Esophagus muscularis mucosa (tissue), 4 donors: Measurements from ENCODE around the gene PPP1R2.

Source experiments
- EP300 ChIP-seq: sonication (generic); formaldehyde crosslinking; IDR thresholded peaks from one replicate; pipeline ENCODE4 v1.6.1; 2017; ENCODE audit warnings: antibody characterized with exemption
- POLR2A ChIP-seq: fragments of 450-650 bp; IDR thresholded peaks from one replicate; pipeline ENCODE4 v1.6.1; 2017; ENCODE audit warnings: antibody characterized with exemption, moderate library complexity, mild to moderate bottlenecking, low read depth
- POLR2AphosphoS5 ChIP-seq, 2 donors: sonication (generic); formaldehyde crosslinking; IDR thresholded peaks; one replicate each; pipeline ENCODE4 v1.6.1; 2017; ENCODE audit warnings: antibody characterized with exemption in 2 of 2
- TF ChIP-seq, protein P1 (sequence below), 3 experiments: fragments of 200-600 bp in 2 of 3; fragments of 450-650 bp in 1 of 3; sonication (generic) in 2 of 3; IDR thresholded peaks; one replicate each; pipeline ENCODE4 v1.5.1; 2017 to 2019; ENCODE audit warnings: antibody characterized with exemption in 3 of 3, mild to moderate bottlenecking in 2 of 3, moderate library complexity in 1 of 3

DNA sequence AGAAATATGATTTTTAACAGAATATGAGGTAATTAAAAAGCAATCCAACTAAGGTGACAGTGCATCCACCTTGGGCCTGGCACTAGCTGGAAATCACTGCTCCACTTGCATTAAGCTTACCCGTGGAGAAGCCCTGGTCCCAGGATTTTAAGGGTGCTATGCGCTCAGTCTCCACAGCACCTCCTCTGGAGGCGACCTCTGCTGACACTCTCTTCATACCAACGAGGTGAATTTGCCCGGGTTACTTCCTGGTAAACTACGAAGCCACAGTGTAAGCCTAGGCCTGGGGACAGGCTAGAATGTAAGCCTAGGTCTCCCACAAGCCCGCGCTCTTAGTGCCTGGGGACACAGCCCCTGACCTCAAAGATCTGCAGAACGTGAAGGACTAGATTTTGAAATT lies 39.8 kb upstream of the PPP1R2 start:
- TF ChIP-seq POLR2A (no peak), POLR2AphosphoS5 (IDR thresholded peaks at IDR 0.05) (no peak), EP300 (no peak)
- TF ChIP-seq, protein P1, sequence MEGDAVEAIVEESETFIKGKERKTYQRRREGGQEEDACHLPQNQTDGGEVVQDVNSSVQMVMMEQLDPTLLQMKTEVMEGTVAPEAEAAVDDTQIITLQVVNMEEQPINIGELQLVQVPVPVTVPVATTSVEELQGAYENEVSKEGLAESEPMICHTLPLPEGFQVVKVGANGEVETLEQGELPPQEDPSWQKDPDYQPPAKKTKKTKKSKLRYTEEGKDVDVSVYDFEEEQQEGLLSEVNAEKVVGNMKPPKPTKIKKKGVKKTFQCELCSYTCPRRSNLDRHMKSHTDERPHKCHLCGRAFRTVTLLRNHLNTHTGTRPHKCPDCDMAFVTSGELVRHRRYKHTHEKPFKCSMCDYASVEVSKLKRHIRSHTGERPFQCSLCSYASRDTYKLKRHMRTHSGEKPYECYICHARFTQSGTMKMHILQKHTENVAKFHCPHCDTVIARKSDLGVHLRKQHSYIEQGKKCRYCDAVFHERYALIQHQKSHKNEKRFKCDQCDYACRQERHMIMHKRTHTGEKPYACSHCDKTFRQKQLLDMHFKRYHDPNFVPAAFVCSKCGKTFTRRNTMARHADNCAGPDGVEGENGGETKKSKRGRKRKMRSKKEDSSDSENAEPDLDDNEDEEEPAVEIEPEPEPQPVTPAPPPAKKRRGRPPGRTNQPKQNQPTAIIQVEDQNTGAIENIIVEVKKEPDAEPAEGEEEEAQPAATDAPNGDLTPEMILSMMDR (IDR thresholded peaks at IDR 0.05): no peak
